ENCODE data around the gene FAM237A.

FAM237A gene

DNA sequence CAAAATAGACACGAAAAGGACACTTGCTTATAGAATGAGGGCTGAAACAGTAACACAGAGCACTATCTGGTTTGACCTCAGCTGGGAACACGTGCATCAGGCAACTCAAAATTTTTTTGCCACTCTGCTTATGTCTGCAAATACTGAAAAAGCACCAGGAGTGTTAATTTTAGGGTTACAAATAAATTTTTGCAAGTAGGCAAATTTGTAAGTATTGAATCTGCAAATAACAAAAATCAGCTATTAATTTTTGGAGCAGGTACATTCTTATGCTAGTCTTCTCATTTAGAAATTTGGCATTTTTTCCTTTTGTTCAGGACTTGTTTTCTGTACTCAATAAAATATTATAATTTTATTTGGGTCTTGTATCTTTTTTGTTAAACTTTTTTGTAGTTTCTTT, 46.2 kb downstream of the FAM237A start:
- DNase-seq (ENCODE audit: low read depth in 2 of 3, low spot score in 2 of 3) = no peak

DNA sequence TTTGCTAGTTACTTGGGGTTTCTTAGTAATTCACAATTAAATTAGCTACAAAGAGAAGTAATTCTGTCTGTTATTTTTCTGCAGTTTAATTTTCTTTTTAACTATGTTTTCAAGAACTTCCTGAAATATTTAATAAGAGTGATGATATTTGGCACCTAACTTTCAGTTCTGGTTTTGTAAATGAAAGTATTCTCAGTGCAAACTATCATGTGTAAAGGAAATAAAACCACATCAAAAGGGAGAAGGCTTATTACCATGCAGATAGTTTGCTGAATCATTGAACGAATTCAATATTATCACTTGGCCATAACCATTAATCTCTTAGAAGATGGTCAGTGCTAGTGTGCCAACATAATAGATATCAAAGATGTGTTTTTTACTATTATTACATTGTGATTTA, 46.7 kb downstream of the FAM237A start:
- DNase-seq (ENCODE audit: low read depth in 2 of 3, low spot score in 2 of 3) = no peak

DNA sequence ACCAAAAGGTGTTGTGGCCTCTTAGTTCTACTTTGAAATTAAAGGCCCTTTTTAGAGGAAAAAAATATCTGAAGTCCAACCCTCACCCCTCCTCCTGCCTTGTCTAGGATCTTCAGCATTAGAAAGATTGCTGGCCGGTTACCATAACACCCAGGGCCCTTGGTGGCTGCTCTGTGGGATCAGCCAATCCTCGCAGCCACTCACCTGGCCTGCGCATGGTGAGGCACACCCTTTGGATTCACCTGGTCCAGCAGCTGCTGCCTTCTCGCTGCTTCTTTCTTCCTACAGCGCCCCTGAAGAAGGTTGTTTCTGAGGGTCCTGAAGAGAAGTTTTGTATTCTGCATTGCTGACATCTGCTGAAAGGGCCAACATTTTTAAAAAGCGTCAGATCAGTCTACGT, 50.7 kb downstream of the FAM237A start:
- no peak for DNase-seq (ENCODE audit: low read depth in 2 of 3, low spot score in 2 of 3)

DNA sequence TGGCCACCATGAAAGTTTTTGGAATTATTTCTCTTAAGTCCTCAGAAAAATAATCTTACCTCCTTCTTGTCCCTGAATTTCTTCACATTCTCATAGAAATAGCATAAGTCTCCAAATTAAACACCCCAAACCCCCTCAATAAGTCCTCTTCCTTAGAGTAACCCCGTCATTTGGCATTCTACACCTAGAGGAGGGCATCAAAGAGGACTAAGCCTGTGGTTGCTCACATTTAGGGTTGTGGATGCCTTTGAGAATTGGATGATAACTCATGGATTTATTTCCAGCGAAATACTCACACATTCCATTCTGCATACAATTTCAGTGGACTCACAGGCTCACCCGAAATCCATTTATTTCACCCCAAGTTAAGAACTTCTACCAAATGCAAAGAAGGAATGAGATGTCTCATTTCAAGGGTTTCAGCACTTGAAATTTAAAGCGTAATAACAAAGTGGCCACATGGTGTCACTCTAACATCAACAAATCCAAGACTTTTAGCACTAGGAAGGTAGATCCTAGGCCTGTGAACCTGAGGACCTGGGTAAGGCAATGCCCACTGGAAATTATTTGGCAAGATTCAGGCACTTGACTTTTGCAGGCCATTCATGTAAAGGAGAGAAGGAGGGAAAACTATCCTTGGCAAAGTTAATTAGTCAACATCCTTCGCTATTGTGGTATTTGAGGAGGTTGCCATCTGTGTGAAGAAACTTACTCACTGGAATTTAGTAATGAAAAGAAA, 51.3 kb downstream of the FAM237A start:
- no peak for DNase-seq (ENCODE audit: low read depth in 2 of 3, low spot score in 2 of 3)

DNA sequence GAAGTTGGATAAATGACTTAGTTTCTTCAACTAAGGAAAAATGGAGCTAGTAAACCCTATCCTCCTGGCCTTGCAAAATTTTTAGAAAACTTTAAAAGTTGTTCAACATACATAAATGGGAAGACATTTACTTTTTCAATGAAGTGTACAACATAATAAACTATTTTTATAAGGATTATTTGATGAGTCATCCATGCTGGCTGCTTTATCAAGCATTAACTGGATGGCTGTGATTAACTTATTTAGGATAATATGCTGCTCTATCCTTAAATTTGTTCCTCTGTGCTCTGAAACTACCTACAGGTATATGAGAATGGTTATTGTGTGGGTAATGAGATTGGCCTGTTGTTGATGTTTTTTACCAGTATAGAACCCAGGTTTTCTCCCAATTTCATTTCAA, 54.6 kb downstream of the FAM237A start:
- no peak for DNase-seq (ENCODE audit: low read depth in 2 of 3, low spot score in 2 of 3)

DNA sequence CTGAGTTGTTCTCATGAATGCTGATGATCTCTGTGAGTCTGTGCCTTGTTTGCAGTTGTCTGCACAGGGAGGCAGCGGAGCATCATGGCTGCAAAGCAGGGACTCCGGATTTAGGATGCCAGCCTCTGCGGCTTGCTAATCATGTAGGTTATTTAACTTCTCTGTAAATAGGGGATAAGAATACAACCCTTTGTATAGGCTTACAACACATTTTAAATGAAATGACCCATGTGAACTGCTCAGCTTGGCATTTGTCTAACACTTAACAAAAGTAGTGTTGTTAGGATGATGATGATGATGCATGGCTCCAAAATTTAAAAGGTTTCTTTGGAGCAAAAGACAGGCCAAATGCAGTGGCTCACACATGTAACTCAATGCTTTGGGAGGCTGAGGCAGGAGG, 56.5 kb downstream of the FAM237A start:
- DNase-seq (ENCODE audit: low read depth in 2 of 3, low spot score in 2 of 3) = no peak
